ENCODE measurements around the gene PPM1F.

- TF ChIP-seq CTCF (IDR thresholded peaks at IDR 0.05; ENCODE audit: insufficient read depth, low read length, poor library complexity, severe bottlenecking) (no peak), EZH2phosphoT487 (conservative IDR thresholded peaks at IDR 0.05; ENCODE audit: low read length) (no peak)
These were observed 12.4 kb upstream of the PPM1F start for GRCh38 chr22:21964918-21965484.

Measured in SU-DHL-6 (cell line).